ENCODE results near the gene CD53. TPM values are rescaled to one million over a fixed set of nuclear protein-coding genes. Genes with fewer than 3 reads are reported as not detected.

Gene CD53
- total RNA-seq, 1 experiment from 2014 or later = 1.4 TPM

DNA sequence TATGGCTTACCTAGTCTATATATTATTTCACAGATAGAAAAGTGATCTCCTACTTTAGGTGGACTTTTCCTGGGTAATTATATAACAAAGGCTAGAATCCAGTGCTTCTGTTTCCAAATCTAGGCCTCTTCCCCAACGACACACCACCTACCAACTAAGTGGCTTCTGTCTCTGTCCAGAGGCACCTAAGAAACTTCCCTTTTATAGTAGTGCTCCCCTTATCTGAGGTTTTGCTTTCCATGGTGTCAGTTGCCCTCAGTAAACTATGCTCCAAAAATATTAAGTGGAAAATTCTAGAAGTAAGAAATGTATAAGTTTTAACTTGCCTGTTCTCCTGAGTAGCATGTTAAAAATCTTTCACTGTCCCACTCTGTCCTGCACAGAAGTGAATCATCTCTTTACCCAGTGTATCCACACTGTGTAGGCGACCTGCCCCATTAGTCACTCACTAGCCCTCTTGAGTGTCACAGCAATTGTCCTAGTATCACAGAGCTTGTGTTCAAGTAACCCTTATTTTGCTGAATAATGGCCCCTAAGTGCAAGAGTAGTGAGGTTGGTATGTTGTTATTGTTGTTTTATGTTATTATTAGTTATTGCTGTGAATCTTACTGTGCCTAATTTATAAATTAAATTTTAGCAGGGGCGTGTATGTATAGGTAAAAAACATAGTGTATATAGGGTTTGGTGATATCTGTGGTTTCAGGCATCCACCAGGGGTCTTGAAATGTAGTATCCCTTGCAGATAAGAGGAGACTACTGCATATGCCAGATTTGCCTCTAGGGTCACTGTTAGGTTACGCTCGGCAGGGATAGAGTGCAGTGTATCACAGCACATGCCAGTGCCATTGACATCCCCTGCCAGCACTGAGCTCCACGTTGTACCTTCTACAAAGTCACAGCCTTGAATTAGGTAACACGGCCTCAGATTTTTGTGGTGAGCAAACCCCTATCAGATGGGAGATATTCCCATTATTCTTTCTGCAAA, 14.7 kb upstream of the CD53 start:
- DNase-seq (ENCODE audit: low spot score) = no peak
- Mint-ChIP-seq H3K27ac (no peak overlapping the region), H3K36me3 (no peaks in the 10 kb centered on the region), H3K4me1 (no peaks in the 10 kb centered on the region), H3K9me3 (peaks cover 18% of the 10 kb centered on the region), H3K27me3 (ENCODE audit: low read depth) (peaks cover 10% of the 10 kb centered on the region; the same call in 1 of the 2 replicates), H3K4me3 (no peak overlapping the region)
- POLR2A ChIA-PET = no interaction called here
- TF ChIP-seq CDX4 (CRISPR knock-in tag; IDR thresholded peaks at IDR 0.05; ENCODE audit: borderline replicate concordance) = no peak
- TF ChIP-seq IRF1 (CRISPR knock-in tag; IDR thresholded peaks at IDR 0.05) = no peak
- TF ChIP-seq NFYB (CRISPR knock-in tag; conservative IDR thresholded peaks at IDR 0.05; ENCODE audit: low read depth) = no peak
- TF ChIP-seq, protein P1, sequence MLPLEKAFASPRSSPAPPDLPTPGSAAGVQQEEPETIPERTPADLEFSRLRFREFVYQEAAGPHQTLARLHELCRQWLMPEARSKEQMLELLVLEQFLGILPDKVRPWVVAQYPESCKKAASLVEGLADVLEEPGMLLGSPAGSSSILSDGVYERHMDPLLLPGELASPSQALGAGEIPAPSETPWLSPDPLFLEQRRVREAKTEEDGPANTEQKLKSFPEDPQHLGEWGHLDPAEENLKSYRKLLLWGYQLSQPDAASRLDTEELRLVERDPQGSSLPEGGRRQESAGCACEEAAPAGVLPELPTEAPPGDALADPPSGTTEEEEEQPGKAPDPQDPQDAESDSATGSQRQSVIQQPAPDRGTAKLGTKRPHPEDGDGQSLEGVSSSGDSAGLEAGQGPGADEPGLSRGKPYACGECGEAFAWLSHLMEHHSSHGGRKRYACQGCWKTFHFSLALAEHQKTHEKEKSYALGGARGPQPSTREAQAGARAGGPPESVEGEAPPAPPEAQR (CRISPR knock-in tag; IDR thresholded peaks at IDR 0.05) = no peak
- TF ChIP-seq, protein P2, sequence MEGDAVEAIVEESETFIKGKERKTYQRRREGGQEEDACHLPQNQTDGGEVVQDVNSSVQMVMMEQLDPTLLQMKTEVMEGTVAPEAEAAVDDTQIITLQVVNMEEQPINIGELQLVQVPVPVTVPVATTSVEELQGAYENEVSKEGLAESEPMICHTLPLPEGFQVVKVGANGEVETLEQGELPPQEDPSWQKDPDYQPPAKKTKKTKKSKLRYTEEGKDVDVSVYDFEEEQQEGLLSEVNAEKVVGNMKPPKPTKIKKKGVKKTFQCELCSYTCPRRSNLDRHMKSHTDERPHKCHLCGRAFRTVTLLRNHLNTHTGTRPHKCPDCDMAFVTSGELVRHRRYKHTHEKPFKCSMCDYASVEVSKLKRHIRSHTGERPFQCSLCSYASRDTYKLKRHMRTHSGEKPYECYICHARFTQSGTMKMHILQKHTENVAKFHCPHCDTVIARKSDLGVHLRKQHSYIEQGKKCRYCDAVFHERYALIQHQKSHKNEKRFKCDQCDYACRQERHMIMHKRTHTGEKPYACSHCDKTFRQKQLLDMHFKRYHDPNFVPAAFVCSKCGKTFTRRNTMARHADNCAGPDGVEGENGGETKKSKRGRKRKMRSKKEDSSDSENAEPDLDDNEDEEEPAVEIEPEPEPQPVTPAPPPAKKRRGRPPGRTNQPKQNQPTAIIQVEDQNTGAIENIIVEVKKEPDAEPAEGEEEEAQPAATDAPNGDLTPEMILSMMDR (IDR thresholded peaks at IDR 0.05) = no peak
- TF ChIP-seq, protein P3, sequence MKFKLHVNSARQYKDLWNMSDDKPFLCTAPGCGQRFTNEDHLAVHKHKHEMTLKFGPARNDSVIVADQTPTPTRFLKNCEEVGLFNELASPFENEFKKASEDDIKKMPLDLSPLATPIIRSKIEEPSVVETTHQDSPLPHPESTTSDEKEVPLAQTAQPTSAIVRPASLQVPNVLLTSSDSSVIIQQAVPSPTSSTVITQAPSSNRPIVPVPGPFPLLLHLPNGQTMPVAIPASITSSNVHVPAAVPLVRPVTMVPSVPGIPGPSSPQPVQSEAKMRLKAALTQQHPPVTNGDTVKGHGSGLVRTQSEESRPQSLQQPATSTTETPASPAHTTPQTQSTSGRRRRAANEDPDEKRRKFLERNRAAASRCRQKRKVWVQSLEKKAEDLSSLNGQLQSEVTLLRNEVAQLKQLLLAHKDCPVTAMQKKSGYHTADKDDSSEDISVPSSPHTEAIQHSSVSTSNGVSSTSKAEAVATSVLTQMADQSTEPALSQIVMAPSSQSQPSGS (CRISPR knock-in tag; IDR thresholded peaks at IDR 0.05; ENCODE audit: borderline replicate concordance, low read depth) = no peak
- TF ChIP-seq TEAD4 (CRISPR knock-in tag; IDR thresholded peaks at IDR 0.05) = no peak
- no peak for TF ChIP-seq TEAD1 (CRISPR knock-in tag; IDR thresholded peaks at IDR 0.05)
- no peak for TF ChIP-seq ZNF425 (CRISPR knock-in tag; conservative IDR thresholded peaks at IDR 0.05)
- no peak for TF ChIP-seq GTF2I (CRISPR knock-in tag; conservative IDR thresholded peaks at IDR 0.05)
- TF ChIP-seq ZNF263 (CRISPR knock-in tag; IDR thresholded peaks at IDR 0.05; ENCODE audit: low read depth) = no peak
- TF ChIP-seq JUN (CRISPR knock-in tag; IDR thresholded peaks at IDR 0.05) = no peak
- TF ChIP-seq FOXJ3 (CRISPR knock-in tag; IDR thresholded peaks at IDR 0.05; ENCODE audit: borderline replicate concordance) = no peak
- no peak for TF ChIP-seq ESRRA (CRISPR knock-in tag; IDR thresholded peaks at IDR 0.05; ENCODE audit: borderline replicate concordance)
- TF ChIP-seq, protein P4, sequence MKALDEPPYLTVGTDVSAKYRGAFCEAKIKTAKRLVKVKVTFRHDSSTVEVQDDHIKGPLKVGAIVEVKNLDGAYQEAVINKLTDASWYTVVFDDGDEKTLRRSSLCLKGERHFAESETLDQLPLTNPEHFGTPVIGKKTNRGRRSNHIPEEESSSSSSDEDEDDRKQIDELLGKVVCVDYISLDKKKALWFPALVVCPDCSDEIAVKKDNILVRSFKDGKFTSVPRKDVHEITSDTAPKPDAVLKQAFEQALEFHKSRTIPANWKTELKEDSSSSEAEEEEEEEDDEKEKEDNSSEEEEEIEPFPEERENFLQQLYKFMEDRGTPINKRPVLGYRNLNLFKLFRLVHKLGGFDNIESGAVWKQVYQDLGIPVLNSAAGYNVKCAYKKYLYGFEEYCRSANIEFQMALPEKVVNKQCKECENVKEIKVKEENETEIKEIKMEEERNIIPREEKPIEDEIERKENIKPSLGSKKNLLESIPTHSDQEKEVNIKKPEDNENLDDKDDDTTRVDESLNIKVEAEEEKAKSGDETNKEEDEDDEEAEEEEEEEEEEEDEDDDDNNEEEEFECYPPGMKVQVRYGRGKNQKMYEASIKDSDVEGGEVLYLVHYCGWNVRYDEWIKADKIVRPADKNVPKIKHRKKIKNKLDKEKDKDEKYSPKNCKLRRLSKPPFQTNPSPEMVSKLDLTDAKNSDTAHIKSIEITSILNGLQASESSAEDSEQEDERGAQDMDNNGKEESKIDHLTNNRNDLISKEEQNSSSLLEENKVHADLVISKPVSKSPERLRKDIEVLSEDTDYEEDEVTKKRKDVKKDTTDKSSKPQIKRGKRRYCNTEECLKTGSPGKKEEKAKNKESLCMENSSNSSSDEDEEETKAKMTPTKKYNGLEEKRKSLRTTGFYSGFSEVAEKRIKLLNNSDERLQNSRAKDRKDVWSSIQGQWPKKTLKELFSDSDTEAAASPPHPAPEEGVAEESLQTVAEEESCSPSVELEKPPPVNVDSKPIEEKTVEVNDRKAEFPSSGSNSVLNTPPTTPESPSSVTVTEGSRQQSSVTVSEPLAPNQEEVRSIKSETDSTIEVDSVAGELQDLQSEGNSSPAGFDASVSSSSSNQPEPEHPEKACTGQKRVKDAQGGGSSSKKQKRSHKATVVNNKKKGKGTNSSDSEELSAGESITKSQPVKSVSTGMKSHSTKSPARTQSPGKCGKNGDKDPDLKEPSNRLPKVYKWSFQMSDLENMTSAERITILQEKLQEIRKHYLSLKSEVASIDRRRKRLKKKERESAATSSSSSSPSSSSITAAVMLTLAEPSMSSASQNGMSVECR (CRISPR knock-in tag; IDR thresholded peaks at IDR 0.05; ENCODE audit: borderline replicate concordance) = no peak
- CTCF ChIA-PET = interaction anchor here (1.6 kb wide), 1 partner anchor 29 kb away, joined by 5 read pairs; no protein-coding TSS in a partner anchor
- peak; percentile 47 for ATAC-seq

Data from WTC11 (cell line).